HG02623 (cell line): ENCODE measurements around the gene VSIG10.
A peak's percentile ranks its signal among the peaks of the same experiment; 100 is the strongest.
"Not testable (repeated sequence)": the region's sequence is repeated elsewhere in the genome, so short reads cannot be mapped to it uniquely, and the experiment has no call there.

Experiments used
- ATAC-seq: cut with Tn5 transposase; IDR thresholded peaks from one replicate; pipeline ENCODE4 v1.9.1; 2021; ENCODE audit warnings: moderate library complexity; ENCODE audit not compliant: unreplicated experiment

Gene VSIG10

GRCh38 chr12:118034429-118035189, 69.2 kb downstream of the VSIG10 start:
- ATAC-seq: no peak

GRCh38 chr12:118033902-118034301, 69.9 kb downstream of the VSIG10 start:
- ATAC-seq: no peak

GRCh38 chr12:118033323-118033722, 70.5 kb downstream of the VSIG10 start:
- no peak for ATAC-seq

- no peak for ATAC-seq
Measured at GRCh38 chr12:118032188-118032587, 71.6 kb downstream of the VSIG10 start.

- no peak for ATAC-seq
Measured at GRCh38 chr12:118029166-118029565, 74.6 kb downstream of the VSIG10 start.

- ATAC-seq: no peak
Measured at GRCh38 chr12:118025168-118025567, 78.6 kb downstream of the VSIG10 start.

GRCh38 chr12:118023301-118023860, 80.4 kb downstream of the VSIG10 start:
- ATAC-seq: no peak

- ATAC-seq: no peak
Measured at GRCh38 chr12:118022728-118023109, 81.1 kb downstream of the VSIG10 start.

- not testable (repeated sequence) for ATAC-seq
Measured at GRCh38 chr12:118022097-118022727, 81.6 kb downstream of the VSIG10 start.

GRCh38 chr12:118020036-118020435, 83.8 kb downstream of the VSIG10 start:
- ATAC-seq: no peak

GRCh38 chr12:118017926-118018325, 85.9 kb downstream of the VSIG10 start:
- ATAC-seq: no peak

- ATAC-seq: peak; percentile 98
Measured at GRCh38 chr12:118016424-118017264, 87.2 kb downstream of the VSIG10 start, which contains the start of gene RFC5. RFC5 (plus strand) TSS chr12:118016703; CDS start chr12:118016828, 125 bp downstream.

GRCh38 chr12:118015944-118016343, 87.9 kb downstream of the VSIG10 start:
- no peak for ATAC-seq

- ATAC-seq: no peak
Measured at GRCh38 chr12:118015306-118015705, 88.5 kb downstream of the VSIG10 start.
